CMK (cell line): ENCODE measurements around the gene ZP3.
"Not testable (repeated sequence)": the region's sequence is repeated elsewhere in the genome, so short reads cannot be mapped to it uniquely, and the experiment has no call there.

Experiments
- DNase-seq: peaks from one replicate; pipeline ENCODE4 v3.0.0-alpha.2; 2010; ENCODE audit warnings: low read depth

Gene ZP3

DNA sequence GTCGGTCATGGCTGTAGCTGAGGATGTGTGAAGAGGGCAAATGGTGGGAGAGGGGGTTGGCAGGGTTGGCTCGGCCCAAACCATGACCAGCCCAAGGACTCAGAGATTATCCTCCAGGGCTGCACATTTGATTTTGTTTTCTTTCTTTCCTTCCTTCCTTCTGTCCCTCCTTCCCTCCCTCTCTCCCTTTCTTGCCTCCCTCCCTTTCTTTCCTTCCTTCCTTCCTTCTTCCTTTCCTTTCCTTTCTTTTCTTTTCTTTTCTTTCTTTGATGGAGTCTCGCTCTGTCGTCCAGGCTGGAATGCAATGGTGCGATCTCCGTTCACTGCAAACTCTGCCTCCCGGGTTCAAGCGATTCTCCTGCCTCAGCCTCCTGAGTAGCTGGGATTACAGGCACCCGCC lies 19.0 kb upstream of the ZP3 start:
- no peak for DNase-seq

DNA sequence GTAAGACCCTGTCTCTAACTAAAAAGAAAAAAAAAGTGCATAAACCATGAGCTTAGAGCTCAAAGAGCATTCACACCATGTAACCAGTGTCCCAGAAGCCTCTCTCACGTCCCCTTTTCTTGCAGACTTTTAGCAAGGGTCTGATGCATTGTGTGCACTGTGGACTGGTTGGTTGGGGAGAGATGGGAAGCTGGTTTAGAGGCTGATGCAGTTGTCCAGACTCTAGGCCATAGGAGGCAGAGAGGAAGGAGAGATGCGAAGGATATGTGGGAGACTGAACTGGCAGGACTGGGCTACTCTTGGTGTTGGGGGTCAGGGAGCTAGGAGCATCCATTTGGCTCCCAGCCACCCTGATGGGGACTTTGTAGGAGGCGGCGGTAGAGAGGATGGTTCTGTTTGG lies 17.0 kb upstream of the ZP3 start:
- DNase-seq: no peak

DNA sequence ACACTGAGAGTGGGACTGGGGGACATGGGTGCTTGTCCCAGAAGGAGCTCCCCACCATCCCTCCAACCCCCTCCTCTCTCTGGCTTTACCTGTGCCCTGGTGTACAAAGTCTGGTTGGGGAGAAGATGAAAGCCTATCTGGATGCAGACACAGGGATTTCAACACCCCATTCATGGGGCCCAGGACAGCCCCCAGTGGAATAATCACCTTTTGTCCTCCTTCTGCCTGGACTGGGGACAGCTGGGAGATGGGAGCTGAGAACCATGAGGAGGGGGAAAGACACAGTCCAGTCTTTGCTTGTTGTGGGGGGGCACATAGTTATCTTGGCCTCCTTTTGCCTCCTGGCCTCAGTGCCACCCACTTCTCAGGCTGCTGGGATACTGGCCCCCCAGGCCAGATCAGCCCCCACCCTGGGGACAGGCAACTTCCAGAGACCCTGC lies 16.6 kb upstream of the ZP3 start:
- no peak for DNase-seq

DNA sequence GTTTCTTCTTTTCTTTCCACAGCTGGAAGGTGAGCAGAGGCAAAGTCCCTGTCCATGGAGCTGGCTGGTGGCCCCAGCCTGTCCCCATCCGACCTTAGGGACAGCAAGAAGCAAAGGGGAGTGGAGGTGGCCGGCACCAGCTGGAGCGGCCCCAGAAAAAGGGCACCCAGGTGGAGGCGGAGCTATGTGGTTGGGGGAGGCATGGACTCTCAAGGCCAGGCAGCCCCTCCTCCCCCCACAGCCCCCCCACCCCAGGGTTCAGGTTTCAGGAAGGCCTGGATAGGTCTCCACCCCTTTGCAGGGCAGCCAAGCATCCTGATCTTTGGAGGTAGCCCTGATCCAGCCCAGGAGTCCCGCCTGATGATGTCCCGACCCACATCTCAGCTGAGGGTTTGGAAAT lies 15.2 kb upstream of the ZP3 start, which contains the start of gene SSC4D:
TSS of gene SSC4D (minus strand) at position 161 of the 400 bp plus-strand sequence. CDS start 5,258 bp downstream, outside the sequence.
- no peak for DNase-seq

DNA sequence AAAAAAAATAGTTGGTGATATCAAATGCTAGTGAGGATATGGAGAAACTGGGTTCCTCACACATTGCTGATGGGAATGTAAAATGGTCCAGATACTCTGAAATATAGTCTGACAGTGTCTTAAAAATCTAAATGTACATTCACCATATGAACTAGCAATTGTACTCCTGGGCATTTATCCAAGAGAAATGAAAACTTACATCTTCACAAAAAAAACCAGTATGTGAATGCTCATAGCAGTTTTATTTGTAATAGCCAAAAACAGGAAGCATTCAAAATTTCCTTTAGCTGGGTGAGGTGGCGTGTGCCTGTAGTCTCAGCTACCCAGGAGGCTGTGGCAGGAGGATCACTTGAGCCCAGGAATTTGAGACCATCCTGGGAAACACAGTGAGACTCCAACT lies 13.1 kb upstream of the ZP3 start:
- DNase-seq: no peak

DNA sequence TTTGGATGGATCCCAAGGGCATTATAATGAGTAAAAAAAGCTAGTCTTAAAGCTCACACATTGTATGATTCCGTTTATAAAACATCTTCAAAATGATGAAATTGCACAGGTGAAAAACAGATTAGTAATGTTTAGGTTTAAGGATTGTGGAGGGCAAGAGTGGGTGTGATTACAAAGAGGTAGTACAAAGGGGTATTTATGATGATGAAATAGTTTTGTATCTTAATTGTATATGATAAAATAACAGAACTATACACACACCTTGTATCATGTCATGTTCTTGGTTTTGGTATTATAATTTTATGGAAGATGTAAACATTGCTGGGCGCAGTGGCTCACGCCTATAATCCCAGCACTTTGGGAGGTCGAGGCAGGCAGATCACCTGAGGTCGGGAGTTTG lies 12.5 kb upstream of the ZP3 start:
- DNase-seq: no peak

DNA sequence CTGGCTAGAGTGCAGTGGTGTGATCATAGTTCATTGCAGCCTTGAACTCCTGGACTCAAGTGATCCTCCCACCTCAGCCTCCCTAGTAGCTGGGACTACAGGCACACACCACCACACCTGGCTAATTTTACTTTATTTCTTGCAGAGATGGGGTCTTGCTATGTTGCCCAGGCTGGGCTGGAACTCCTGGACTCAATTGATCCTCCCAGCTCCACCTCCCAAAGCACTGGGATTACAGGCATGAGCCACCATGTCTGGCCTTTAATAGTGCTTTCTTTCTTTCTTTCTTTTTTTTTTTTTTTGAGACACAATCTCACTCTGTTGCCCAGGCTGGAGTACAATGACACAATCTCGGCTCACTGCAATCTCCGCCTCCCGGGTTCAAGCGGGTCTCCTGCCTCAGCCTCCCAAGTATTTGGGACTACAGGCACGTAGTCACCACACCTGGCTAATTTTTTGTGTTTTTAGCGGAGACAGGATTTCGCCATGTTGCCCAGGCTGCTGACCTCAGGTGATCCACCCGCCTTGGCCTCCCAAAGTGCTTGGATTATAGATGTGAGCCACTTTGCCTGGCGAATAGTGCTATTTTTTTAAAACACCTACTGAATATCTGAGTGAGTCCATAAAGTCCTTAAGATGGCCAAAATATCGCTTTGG lies 7.0 kb upstream of the ZP3 start:
- not testable (repeated sequence) for DNase-seq

DNA sequence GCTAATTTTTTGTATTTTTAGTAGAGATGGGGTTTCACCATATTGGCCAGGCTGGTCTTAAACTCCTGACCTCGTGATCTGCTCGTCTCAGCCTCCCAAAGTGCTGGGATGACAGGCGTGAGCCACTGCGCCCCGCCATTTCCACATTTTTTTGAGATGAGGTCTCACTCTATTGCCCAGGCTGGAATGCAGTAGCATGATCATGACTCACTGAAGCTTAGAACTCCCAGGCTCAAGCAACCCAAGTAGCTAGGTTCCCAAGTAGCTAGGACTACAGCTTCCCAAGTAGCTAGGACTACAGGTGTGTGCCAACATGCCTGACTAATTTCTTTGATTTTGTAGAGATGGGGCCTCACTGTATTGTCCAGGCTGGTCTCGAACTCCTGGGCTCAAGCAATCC lies 3.7 kb upstream of the ZP3 start:
- DNase-seq: not testable (repeated sequence)

DNA sequence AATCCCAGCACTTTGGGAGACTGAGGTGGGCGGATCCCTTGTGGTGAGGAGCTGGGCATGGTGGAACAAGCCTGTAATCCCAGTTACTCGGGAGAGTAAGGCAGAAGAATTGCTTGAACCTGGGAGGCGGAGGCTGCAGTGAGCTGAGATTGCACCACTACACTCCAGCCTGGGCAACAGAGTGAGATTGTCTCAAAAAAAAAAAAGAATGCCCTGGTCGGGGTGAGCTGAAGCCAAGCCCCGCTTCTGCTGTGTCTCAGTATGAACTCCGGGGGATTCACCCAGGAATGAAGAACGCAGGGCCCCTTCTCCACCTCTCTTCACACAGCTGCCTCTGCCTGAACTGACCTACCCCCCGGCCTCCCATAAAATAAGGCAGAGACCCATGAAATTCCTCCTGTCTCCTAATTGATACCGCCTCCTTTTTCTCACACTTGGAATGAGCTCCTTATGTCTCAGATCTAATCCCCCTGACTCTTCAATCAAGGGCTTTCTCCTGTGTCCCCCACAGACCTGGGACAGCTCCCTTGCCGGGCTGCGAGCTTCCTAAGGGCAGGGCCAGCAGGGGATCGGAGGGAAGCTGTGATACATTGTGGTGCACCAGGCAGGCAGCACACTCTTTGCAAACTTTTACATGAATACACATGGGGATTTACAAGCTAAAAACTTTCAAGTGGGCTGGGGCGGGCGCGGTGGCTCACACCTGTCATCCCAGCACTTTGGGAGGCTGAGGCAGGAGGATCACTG lies 911 bp upstream of the ZP3 start:
- no peak for DNase-seq

DNA sequence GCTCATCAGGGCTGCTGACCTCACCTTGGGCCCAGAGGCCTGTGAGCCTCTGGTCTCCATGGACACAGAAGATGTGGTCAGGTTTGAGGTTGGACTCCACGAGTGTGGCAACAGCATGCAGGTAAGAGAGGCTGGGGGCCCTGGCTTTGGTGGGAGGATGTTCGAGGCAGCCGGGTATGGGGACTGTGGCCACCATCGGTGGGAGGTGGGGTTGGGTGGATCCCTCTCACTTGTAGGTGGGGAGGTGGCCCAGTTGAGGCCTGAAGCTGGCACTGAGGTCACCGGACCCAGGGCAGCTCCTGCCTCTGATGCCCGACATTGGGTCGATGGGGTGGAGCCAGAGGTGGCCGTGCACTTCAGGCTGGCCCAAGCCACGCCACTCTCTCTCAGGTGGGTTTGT lies 406 bp downstream of the ZP3 start:
- DNase-seq: no peak

DNA sequence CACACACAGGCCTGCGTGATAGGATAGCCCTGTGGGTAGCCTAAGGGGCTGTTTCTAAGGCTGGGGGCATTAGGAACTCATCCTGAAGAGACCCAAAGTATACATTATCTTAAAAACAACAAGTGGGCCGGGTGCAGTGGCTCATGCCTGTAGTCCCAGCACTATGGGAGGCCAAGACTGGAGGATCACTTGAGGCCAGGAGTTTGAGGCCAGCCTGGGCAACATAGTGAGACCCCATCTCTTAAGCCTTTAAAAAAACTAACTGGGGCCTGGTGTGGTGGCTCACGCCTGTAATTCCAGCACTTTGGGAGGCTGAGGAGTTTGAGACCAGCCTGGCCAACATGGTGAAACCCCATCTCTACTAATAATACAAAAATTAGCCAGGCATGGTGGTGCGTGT lies 808 bp downstream of the ZP3 start:
- not testable (repeated sequence) for DNase-seq

DNA sequence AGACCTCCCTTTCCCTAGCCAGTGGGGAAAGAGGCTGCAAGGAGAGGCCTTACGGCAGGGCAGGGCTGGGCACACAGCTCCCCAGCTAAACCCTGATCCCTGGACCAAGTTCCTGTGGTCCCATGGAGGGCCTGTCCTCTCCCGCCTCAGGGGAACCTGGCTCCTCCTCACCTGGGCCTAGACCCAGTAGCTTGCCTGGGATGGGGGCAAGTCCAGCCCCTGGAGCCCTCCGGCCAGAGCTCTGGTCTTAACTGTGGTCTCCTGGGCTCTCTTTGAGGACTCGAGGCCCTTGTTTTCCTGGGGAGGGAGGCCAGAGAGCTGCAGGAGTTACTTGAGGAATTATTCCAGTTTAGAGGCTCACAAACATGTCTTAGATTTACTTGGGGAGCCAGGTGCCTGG lies 1.5 kb downstream of the ZP3 start:
- DNase-seq: no peak

DNA sequence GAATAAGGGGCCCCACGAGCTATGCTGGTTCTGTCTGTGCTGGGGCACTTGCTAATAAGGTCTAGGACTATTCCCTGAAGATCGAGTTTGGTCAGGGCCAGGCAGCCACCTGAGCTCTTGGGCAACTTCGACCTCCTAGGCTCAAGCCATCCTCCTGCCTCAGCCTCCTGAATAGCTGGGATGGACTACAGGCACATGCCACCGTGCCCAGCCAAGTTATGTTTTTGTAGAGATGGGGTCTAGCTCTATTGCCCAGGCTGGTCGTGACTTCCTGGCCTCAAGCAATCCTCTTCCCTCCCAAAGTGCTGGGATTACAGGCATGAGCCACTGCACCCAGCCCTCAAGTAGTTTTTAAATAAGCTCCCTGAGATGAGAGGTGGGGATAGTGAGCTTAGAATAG lies 2.9 kb downstream of the ZP3 start:
- no peak for DNase-seq

DNA sequence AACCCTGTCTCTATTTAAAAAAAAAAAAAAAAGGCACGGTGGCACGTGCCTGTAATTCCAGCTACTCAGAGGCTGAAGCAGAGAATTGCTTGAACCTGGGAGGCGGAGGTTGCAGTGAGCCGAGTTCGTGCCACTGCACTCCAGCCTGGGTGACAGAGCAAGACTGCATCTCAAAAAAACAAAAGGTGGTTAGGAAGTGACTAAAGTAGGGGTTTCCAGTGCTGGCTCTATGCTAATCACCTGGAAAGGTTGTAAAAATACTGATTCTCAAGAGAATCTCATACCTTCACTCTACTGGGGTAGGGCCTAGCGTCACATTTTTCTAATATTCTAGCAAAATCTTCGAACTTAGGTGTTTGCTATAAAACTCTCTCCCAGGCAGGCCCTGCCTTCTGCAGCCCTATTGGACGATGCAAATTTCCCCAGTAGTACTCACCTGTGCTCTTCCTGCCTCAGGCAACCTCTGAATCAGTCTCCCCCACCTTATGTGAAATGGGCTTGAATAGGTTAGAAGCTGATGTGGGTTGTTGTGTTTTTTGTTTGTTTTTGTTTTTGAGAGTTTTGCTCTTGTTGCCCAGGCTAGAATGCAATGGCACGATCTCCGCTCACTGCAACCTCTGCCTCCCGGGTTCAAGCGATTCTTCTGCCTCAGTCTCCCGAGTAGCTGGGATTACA lies 3.5 kb downstream of the ZP3 start:
- DNase-seq: no peak

DNA sequence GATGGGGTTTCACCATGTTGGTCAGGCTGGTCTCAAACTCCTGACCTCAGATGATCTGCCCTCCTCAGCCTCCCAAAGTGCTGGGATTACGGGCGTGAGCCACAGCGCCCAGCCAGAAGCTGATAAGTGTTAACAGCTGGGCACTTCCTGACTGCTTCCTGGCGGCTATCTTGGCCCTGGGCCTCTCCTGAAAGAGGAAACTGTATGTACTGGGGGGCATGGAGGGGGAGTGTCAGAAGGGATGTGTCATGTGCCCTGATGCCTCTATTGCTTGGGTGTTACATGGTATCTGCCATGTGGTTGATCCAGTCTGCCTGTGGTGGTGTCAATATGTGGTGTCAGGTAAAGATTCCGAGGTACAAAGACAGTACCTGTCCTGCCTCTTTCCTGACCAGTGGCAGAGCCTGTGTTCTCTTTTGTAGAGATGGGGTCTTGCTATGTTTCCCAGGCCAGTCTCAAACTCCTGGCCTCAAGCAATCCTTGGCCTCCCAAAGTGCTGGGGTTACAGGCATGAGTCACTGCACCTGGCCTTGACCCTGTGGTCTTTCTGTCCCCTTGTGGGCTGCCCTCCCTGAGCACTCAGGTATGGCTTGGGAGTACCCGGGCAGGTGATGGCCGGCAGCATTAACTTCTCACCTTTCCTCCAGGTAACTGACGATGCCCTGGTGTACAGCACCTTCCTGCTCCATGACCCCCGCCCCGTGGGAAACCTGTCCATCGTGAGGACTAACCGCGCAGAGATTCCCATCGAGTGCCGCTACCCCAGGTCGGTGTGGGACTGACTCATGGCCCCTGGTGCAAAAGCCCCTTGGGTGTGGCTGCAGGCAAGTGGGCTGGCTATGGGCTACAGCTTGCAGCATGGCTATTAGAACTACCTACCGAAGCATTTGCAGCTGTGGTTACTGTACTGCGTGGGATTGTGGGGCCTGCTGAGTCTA lies 4.4 kb downstream of the ZP3 start:
- peak; percentile 76 for DNase-seq

DNA sequence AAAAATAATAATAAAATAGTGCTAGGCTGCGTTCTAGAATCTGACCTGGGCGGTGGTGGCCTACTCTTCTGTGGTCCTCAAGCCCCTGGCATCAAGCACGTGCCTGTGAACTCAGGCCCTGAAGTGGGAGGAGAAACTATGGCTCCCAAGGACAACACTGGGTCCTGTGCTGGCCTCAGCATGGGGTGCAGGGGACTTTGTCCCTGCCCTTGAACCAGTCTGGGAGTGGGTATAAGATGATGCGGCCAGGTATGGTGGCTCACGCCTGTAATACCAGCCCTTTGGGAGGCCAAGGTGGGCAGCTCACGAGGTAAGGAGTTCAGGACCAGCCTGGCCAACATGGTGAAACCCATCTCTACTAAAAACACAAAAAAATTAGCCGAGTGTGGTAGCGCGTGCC lies 5.5 kb downstream of the ZP3 start:
- no peak for DNase-seq

DNA sequence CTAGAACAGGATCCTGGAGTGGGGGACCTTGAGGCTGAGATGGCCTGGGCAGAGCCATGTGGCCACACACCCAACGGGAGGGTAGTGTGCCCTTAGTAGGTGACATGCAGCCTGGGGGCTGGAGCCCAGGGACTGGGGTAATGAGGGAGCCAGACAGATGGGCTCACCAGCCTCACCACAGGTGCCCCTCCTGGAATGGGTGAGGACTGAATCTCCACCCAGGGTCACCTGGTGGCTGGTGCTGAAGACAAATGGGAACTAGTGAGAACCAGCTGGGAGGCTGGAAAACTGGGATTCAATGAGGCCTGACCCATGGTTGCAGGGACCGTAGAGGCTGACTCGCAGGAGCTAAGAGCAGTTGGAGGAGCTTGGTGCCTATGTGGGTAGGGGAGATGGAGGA lies 6.1 kb downstream of the ZP3 start:
- no peak for DNase-seq

DNA sequence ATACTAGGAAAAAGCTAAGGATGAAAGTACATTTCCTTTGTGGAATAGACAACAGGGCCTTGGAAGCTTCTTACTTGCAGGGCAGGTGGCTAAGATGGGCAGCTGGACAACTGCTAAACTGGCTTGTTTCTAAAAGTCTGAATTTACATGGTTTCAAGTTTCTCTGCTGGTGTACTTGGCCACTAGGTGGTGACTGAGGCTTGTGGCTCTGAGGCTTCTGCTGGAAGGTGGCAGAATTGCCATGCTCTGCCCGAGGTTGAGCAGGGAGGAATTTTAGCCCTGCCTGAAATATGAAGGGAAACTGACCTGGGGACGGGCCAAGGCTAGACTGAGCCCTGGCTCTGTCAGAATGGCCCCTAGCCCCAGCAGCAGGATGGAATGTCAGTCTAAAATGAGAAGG lies 13.1 kb downstream of the ZP3 start:
- not testable (repeated sequence) for DNase-seq

DNA sequence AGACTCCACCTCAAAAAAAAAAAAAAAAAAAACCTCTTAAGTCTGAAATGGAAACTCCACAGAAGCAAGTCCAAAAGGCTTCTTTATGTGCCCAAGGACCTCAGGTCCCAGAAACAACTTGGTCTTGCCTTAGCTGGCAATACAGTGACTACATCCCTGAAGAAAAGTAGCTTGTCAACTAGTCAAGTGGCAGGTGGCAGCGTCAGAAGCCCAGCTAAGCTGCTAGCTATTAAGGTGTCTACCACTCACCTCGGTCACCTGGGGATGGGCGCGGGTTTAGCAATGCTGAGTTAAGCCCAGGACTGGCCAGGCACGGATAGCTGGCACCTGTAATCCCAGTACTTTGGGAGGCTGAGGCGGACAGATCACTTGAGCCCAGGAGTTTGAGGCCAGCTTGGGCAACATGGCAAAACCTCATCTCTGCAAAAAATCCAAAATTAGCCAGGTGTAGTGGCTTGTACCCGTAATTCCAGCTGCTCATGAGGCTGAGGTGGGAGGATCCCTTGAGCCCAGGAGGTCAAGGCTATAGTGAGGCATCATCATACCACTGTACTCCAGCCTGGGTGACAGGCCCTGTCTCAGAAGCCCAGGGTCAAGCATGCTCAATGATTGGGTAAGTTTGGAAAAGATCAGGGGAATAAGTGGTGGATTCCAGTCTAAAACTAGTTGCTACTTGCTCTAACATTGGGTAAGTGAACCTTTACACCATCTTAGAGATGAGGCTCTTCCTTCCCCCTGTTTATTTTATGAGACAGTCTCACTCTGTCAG lies 14.6 kb downstream of the ZP3 start:
- not testable (repeated sequence) for DNase-seq

DNA sequence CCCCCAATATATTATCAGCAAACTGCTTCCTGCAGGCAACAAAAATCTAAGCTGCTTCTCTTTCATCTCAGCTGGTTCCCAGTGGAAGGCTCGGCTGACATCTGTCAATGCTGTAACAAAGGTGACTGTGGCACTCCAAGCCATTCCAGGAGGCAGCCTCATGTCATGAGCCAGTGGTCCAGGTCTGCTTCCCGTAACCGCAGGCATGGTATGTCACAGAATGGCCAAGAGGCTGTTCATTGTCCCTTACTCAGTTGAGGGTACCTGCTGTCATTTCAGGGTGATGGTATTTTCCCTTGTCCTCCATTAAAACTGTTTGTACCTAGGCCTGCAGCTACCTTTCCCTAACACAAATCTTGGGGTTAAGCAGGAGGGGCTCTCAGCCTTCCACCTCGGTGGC lies 15.7 kb downstream of the ZP3 start:
- DNase-seq: not testable (repeated sequence)

DNA sequence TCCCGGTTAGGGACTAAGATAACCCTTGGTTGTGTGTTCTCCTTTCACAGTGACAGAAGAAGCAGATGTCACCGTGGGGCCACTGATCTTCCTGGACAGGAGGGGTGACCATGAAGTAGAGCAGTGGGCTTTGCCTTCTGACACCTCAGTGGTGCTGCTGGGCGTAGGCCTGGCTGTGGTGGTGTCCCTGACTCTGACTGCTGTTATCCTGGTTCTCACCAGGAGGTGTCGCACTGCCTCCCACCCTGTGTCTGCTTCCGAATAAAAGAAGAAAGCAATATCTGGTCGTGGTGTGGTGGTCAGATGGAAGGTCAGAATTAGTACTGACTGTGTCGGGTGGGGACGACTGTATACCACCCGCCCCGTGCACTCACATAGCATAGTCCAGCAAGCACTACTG lies 17.0 kb downstream of the ZP3 start:
- DNase-seq: not testable (repeated sequence)
